GM12878 (cell line): ENCODE results near the gene CDC14A. TPM values are rescaled to one million over a fixed set of nuclear protein-coding genes. Genes with fewer than 3 reads are reported as not detected.

Source experiments
- BMI1 ChIP-seq: fragments of 450-650 bp; IDR thresholded peaks from 2 replicates; pipeline ENCODE4 v1.6.1; 2016; ENCODE audit warnings: mild to moderate bottlenecking, moderate library complexity, borderline replicate concordance
- CBFB ChIP-seq: IDR thresholded peaks from 2 replicates; pipeline ENCODE4 v1.6.1; 2016; ENCODE audit warnings: antibody characterized with exemption, low read depth
- CEBPB ChIP-seq, 2 experiments: fragments of 150-350 bp in 1 of 2; IDR thresholded peaks; 2 replicates each; pipeline ENCODE4 v1.6.1; 2012 to 2014; ENCODE audit warnings: low read depth in 2 of 2, low read length in 2 of 2, borderline replicate concordance in 1 of 2, inconsistent platforms in 1 of 2
- CREM ChIP-seq: IDR thresholded peaks from 2 replicates; pipeline ENCODE4 v1.6.1; 2014; ENCODE audit warnings: antibody characterized with exemption, low read depth
- DPF2 ChIP-seq: fragments of 450-650 bp; IDR thresholded peaks from 2 replicates; pipeline ENCODE4 v1.6.1; 2017; ENCODE audit warnings: mild to moderate bottlenecking
- IKZF2 ChIP-seq, 2 experiments: fragments of 450-650 bp; IDR thresholded peaks; 2 replicates each; pipeline ENCODE4 v1.6.1; 2017; ENCODE audit warnings: mild to moderate bottlenecking in 2 of 2, moderate library complexity in 2 of 2
- IRF4 ChIP-seq: IDR thresholded peaks from 2 replicates; pipeline ENCODE4 v1.6.1; 2011; ENCODE audit warnings: low read depth, low read length
- MAX ChIP-seq: IDR thresholded peaks from 2 replicates; pipeline ENCODE4 v1.6.1; 2012; ENCODE audit warnings: low read depth, low read length, improper control_type of control experiment
- MTA2 ChIP-seq: fragments of 450-650 bp; IDR thresholded peaks from 2 replicates; pipeline ENCODE4 v1.6.1; 2016; ENCODE audit warnings: low read depth, mild to moderate bottlenecking, moderate library complexity
- MTA3 ChIP-seq: IDR thresholded peaks from 2 replicates; pipeline ENCODE4 v1.6.1; 2012; ENCODE audit warnings: low read length, inconsistent platforms, borderline replicate concordance
- NFIC ChIP-seq: IDR thresholded peaks from 2 replicates; pipeline ENCODE4 v1.6.1; 2012; ENCODE audit warnings: low read depth, mild to moderate bottlenecking, inconsistent platforms, low read length, moderate library complexity
- NFXL1 ChIP-seq: fragments of 450-650 bp; IDR thresholded peaks from 2 replicates; pipeline ENCODE4 v1.6.1; 2017; ENCODE audit warnings: antibody characterized with exemption, mild to moderate bottlenecking, borderline replicate concordance
- NFYA ChIP-seq: IDR thresholded peaks from 2 replicates; pipeline ENCODE4 v1.6.1; 2011; ENCODE audit warnings: low read depth, mild to moderate bottlenecking, low read length, improper control_type of control experiment, borderline replicate concordance
- NFYB ChIP-seq: IDR thresholded peaks from 2 replicates; pipeline ENCODE4 v1.6.1; 2011; ENCODE audit warnings: low read depth, mild to moderate bottlenecking, low read length, improper control_type of control experiment, moderate library complexity; ENCODE audit not compliant: insufficient read depth
- POLR2A ChIP-seq: IDR thresholded peaks from 2 replicates; pipeline ENCODE4 v1.6.1; 2011; ENCODE audit warnings: low read depth, mild to moderate bottlenecking, low read length
- RAD21 ChIP-seq: IDR thresholded peaks from 2 replicates; pipeline ENCODE4 v1.6.1; 2011; ENCODE audit warnings: mild to moderate bottlenecking, low read depth, low read length, moderate library complexity; ENCODE audit not compliant: insufficient read depth
- RB1 ChIP-seq: fragments of 450-650 bp; formaldehyde crosslinking; IDR thresholded peaks from 2 replicates; pipeline ENCODE4 v1.6.1; 2017; ENCODE audit warnings: mild to moderate bottlenecking, borderline replicate concordance
- RCOR1 ChIP-seq: conservative IDR thresholded peaks from 2 replicates; pipeline ENCODE4 v1.6.1; 2012; ENCODE audit warnings: low read depth, low read length, improper control_type of control experiment
- RFX5 ChIP-seq: IDR thresholded peaks from 2 replicates; pipeline ENCODE4 v1.6.1; 2011; ENCODE audit warnings: low read depth, low read length, improper control_type of control experiment
- SIN3A ChIP-seq: IDR thresholded peaks from 2 replicates; pipeline ENCODE4 v1.6.1; 2012; ENCODE audit warnings: low read depth, low read length, improper control_type of control experiment
- SREBF1 ChIP-seq: IDR thresholded peaks from 2 replicates; pipeline ENCODE4 v1.6.1; 2012; ENCODE audit warnings: mild to moderate bottlenecking, low read length
- STAT1 ChIP-seq: fragments of 450-650 bp; conservative IDR thresholded peaks from 2 replicates; pipeline ENCODE4 v1.6.1; 2014; ENCODE audit warnings: antibody characterized with exemption, mild to moderate bottlenecking
- TCF3 ChIP-seq: IDR thresholded peaks from 2 replicates; pipeline ENCODE4 v1.6.1; 2012; ENCODE audit warnings: low read depth, mild to moderate bottlenecking, low read length, borderline replicate concordance; ENCODE audit not compliant: insufficient read depth
- YY1 ChIP-seq: IDR thresholded peaks from 2 replicates; pipeline ENCODE4 v1.6.1; 2011; ENCODE audit warnings: low read depth, mild to moderate bottlenecking, low read length
- ZNF217 ChIP-seq: fragments of 450-650 bp; IDR thresholded peaks from 2 replicates; pipeline ENCODE4 v1.6.1; 2017; ENCODE audit warnings: antibody characterized with exemption, mild to moderate bottlenecking
- ZNF24 ChIP-seq: fragments of 450-650 bp; IDR thresholded peaks from 2 replicates; pipeline ENCODE4 v1.6.1; 2017; ENCODE audit warnings: antibody characterized with exemption, mild to moderate bottlenecking
- ZNF592 ChIP-seq: fragments of 450-650 bp; IDR thresholded peaks from 2 replicates; pipeline ENCODE4 v1.6.1; 2017; ENCODE audit warnings: mild to moderate bottlenecking, moderate library complexity
- polyA plus RNA-seq, 11 experiments: library from polyadenylated mRNA; depleted of rRNA in 4 of 11; unstranded in 6 of 11; stranded (reverse) in 5 of 11; fragments of >200 nt; fragmentation: Nextera tagmentation in 4 of 11; fragmentation: Illumina TruSeq in 1 of 11; extraction: Ambion mirVana in 4 of 11; extraction: Trizol in 1 of 11; gene quantifications; 1 replicate in 1 of 11; 2 replicates in 10 of 11; pipeline versions ENCODE4 v1.2.1 to v1.2.3, GENCODE V29; 2011 to 2016; ENCODE audit warnings: inconsistent platforms in 2 of 11, missing spikeins in 2 of 11, low read depth in 1 of 11
- total RNA-seq, 4 experiments: library from RNA; depleted of rRNA in 3 of 4; stranded (reverse); fragments of >200 nt in 3 of 4; fragmentation: Illumina TruSeq in 1 of 4; extraction: Trizol in 1 of 4; gene quantifications; 2 replicates each; pipeline versions ENCODE4 v1.2.1 to v1.2.3, GENCODE V29; 2013 to 2021
- TF ChIP-seq, protein P1 (sequence below): IDR thresholded peaks from 2 replicates; pipeline ENCODE4 v1.6.1; 2012; ENCODE audit warnings: low read length, inconsistent platforms

Gene CDC14A
- total and polyA plus RNA-seq, 10 of the 15 experiments (the other 5 are each of a cell fraction or from before 2014, with no cell fraction given), result 1.5 to 7.1 (median 5.5) TPM

DNA sequence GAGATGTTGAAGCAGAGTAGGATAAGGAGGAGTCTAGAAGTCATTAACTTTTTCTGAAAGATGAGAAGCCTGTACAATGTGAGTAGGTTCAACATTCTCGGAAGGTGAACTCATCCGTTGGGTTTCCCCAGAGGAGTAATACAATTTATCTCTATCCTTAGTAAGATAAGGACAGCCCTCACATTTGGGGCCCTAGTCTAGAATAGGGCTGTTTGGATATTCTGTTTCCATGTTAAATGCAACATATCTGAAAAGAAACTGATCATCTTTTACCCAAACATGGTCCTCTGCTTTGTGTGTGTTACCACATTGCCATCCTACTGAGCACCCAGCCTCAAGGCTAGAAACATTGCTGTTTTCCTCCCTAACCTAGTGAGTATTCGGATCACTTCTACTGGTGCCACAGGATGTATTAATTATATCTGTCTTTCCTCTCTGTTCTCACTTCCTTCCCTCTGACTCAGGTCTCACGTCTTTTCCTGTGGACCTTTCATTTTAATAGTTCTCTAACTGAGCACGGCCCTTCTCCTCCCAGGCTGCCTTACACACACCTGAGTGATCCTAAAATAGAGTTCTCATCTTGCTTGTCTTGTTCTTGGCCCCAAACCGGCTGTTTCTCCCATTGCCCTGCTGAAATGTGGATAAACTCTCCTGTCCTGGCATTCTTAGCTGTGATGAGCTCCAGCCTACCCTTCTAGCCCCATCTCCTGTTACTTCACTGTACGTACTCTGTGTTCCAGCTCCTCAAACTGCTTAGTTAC, 91.7 kb downstream of the CDC14A start (continued):
- TF ChIP-seq MTA2 (0 out of 2 replicates have a peak, but pooled peaks have one; percentile 24), MAX (no peak), NFXL1 (no peak), BMI1 (no peak), SIN3A (no peak), IKZF2 (IDR thresholded peaks at IDR 0.05) (peak; percentile 23; a peak in 1 of 4 replicates), CBFB (no peak), NFYB (no peak), TCF3 (no peak), RAD21 (no peak; the same call in 1 of the 2 replicates), SREBF1 (no peak), IRF4 (no peak), DPF2 (no peak), RCOR1 (no peak), CREM (peak; percentile 41; the same call in 1 of the 2 replicates), ZNF217 (no peak), POLR2A (no peak), RB1 (no peak), YY1 (0 out of 2 replicates have a peak, but pooled peaks have one; percentile 26), RFX5 (no peak), STAT1 (no peak), NFIC (no peak; the same call in 1 of the 2 replicates), ZNF24 (no peak), MTA3 (no peak), CEBPB (IDR thresholded peaks at IDR 0.05; ENCODE audit: borderline replicate concordance in 1 of 2, low read depth in 2 of 2, low read length in 2 of 2) (no peak), NFYA (no peak), ZNF592 (no peak)
- TF ChIP-seq, protein P1, sequence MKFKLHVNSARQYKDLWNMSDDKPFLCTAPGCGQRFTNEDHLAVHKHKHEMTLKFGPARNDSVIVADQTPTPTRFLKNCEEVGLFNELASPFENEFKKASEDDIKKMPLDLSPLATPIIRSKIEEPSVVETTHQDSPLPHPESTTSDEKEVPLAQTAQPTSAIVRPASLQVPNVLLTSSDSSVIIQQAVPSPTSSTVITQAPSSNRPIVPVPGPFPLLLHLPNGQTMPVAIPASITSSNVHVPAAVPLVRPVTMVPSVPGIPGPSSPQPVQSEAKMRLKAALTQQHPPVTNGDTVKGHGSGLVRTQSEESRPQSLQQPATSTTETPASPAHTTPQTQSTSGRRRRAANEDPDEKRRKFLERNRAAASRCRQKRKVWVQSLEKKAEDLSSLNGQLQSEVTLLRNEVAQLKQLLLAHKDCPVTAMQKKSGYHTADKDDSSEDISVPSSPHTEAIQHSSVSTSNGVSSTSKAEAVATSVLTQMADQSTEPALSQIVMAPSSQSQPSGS, result no peak
